HG03103 (cell line): ENCODE results near the gene BABAM2.

Experiments
- ATAC-seq: cut with Tn5 transposase; IDR thresholded peaks from one replicate; pipeline ENCODE4 v1.9.1; 2021; ENCODE audit warnings: low read depth; ENCODE audit not compliant: unreplicated experiment

Gene BABAM2

GRCh38 chr2:28268386-28268785 is 377.9 kb downstream of the BABAM2 start:
- no peak for ATAC-seq

GRCh38 chr2:28269019-28269784 is 378.7 kb downstream of the BABAM2 start:
- ATAC-seq: no peak

DNA sequence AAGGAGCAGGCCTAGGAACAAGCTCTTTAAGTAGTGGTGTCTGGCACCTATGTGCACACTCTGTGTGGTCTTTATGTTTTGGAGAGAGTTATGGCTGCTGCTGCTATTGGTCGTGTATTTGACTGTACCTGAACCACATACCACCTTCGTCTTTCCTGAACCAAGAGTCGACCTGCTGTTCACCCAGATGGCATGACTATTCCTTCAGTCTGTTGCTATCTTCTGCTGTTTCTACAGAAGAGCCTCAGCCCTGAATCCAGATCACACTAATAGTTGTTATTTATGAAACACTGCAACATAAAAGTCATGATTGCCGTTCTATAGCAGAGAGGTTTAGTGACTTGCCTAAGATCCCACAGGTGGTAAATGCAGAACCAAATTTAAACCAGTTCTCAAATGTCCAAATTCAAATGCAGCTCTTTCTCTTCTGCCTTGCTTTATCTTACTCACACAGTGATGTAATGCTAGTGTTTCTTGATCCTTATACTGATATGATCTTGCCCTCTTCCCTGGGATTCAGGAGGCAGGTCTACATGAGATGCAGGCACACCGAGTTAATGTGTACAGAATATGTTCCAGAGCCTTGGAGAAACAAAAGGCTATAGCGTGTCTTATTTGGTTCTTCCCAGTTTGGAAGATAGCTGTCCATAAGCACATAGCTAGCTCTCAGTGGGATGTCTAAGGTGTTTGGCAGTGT is 380.1 kb downstream of the BABAM2 start:
- no peak for ATAC-seq

DNA sequence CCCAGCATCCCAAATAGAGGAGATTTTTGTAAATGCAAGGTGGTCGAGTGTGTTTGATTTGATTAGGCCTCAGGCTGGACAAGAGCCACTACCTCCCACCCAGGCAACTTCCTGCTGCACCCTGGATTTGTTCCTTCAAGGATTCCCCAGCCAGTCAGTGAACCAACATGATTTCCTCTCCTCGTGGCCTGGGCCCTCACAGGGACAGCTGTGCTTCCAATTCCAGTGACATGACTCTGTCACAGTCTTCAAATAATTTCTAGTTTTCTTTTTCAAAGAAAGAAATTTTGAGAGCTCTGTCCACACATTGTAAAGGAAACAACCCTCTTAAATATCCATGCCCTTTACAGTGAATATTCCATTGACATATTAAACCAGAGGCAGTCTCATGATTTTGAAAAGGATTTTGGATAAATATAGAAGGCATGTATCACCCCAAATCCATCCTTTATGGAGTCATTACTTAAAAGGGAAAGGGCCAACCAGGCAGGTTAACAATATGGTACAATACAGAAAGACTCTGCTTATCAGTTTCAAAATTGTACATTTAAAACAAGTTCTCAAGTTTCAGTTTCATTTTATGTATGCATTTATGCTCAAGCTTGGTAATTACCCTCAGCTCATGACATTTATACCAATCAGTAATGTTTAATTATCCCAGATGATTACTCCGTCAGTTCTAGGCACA is 380.8 kb downstream of the BABAM2 start:
- no peak for ATAC-seq

GRCh38 chr2:28271919-28272250 is 381.4 kb downstream of the BABAM2 start:
- ATAC-seq: no peak

GRCh38 chr2:28273751-28274150 is 383.2 kb downstream of the BABAM2 start:
- ATAC-seq: no peak

GRCh38 chr2:28274911-28275685 is 384.6 kb downstream of the BABAM2 start:
- ATAC-seq: no peak

DNA sequence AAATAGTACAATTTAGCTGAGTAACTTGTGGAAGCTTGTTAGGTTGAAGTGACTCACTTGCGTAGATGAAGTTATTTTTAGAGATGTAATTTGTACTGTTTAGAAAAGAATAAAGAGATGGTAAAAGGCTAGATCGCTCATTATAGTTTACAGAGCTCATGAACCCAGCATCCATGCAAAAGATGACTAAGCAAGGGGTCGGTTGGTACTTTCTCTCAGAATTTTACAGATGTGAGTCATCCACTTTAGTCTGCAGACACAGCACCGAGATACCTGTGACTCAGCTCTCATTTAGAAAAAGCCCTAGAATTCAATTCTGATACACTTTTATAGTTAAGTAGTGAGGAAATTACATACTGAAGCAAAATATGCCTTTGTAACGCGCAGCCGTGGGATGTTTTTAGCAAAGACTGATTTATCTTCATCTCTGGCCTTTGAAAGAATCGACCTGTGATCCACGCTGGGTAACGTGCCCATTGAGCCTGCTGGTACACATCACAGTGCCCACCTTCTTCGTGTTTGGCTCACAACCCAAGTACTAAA is 385.6 kb downstream of the BABAM2 start:
- ATAC-seq: no peak

DNA sequence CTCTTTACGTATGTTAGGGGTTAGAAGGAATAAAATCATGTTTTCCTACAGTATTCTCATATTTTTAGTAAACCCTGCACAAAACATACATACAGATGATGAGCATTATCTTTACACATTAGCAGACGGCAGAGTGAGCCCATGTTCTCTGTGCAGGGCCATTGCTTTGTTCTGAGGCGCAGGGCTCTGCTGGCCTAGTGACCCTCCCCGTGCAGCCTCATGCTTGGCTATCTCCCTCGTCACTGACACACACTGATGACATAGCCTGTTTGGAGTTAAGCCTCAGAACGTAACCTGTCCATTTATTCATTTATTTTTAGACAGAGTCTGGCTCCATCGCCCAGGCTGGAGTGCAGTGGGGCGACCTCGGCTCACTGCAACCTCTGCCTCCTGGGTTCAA is 386.3 kb downstream of the BABAM2 start:
- no peak for ATAC-seq

GRCh38 chr2:28277466-28277865 is 386.9 kb downstream of the BABAM2 start:
- no peak for ATAC-seq

DNA sequence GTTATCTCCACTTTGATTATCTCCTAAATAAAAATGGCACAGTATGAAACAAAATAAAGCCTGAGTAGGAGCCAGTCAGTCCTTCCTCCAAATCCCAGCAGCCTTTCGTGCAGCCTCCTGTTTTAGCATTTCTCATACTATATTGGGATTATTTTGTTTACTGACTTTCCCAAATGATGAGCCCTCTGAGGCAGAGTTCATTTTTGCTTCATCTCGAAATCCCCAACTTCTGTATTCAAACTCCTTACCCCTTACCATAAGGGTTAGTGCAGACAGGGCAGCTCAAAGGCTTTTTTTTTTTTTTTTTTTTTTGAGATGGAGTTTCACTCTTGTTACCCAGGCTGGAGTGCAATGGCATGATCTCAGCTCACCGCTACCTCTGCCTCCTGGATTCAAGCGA is 388.8 kb downstream of the BABAM2 start:
- no peak for ATAC-seq

GRCh38 chr2:28280619-28281018 is 390.1 kb downstream of the BABAM2 start:
- ATAC-seq: no peak

DNA sequence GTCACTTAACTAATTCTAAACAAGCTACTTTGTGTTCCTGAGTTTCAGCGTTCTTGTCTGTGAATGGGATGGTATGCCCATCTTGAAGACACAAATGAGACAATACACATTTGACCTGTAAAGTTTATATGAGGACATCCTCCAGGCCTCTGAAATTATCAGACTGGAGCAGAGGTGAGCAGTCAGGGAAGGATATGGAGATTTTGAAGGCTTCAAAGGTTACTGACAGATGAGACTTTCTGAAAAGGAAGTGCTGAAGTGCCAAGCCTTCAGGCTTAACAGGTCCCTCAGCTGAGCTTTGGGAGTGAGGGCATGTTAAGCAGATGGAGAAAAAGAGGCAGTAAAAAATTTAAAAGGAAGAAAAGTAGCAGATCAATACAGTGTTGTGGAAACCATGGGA is 391.2 kb downstream of the BABAM2 start:
- ATAC-seq: no peak

DNA sequence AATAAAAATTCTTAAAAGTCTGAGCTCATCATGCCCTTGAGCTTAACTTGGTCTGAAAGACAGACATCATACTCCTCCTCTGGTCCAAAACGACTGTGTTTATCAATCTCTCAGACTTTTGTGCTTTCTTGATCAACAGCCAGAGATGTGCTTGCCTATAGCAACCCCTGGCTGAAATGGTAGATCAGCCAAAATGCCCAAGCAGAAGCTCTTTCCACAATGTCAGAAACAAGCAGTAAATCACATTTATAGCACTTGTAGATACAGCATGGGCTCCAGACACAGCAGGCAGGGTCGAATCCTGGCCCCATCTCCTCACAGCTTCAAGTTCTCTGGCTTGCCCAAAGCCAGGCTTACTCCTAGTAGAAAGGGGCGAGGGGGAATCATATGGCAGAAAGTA is 391.7 kb downstream of the BABAM2 start:
- no peak for ATAC-seq

DNA sequence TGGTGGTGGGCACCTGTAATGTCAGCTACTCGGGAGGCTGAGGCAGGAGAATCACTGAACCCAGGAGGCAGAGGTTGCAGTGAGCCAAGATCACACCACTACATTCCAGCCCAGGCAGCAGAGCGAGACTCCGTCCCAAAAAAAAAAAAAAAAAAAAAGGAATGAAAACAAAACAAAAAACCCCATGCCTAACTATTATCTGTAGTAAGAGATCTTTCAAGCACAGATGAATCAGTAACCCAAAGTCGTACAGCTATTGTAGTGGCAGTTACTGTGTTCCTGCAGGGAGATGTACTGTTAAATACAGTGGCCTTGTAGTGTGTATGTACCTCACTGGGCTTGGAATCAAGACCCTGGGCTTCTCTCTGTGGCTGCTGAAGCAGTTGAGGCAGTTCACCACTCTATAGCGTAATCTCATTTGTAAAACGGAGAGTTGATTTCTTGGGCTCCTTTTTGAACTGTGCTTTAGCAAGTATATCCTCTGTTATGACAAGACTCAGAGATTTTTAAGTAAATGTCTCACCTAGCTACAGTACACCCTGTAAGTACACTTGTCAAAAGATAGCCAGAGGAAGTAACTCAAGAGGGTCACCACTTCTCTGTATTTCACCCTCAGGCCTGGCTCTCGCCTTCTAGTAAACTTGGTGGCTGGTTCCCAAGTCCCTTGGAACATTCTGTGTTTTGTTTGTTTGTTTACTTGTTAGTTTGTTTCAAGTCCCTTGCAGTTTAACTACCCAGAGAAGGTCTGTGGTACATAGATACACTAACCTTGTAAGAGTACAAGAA is 392.5 kb downstream of the BABAM2 start:
- no peak for ATAC-seq

DNA sequence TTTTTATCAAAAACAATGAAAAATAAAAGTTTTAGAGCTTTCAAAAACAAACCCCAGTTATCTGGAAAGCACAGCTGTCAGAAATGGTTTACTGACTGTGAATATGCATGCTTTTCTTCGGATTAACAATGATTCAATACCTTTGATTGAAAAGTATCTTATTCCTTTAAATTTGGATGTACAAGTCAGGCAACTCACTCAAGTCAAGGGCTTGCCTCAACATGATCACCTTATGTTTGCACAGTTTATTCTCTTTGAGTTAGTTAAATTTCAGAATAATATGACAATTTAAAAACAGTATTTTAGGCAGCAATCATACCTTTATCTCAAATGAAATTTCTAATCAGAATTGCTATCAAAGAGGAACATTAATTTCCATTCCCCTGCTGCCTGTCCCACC is 393.3 kb downstream of the BABAM2 start:
- ATAC-seq: no peak

- no peak for ATAC-seq
These were observed 396.1 kb downstream of the BABAM2 start for GRCh38 chr2:28286678-28287077.

DNA sequence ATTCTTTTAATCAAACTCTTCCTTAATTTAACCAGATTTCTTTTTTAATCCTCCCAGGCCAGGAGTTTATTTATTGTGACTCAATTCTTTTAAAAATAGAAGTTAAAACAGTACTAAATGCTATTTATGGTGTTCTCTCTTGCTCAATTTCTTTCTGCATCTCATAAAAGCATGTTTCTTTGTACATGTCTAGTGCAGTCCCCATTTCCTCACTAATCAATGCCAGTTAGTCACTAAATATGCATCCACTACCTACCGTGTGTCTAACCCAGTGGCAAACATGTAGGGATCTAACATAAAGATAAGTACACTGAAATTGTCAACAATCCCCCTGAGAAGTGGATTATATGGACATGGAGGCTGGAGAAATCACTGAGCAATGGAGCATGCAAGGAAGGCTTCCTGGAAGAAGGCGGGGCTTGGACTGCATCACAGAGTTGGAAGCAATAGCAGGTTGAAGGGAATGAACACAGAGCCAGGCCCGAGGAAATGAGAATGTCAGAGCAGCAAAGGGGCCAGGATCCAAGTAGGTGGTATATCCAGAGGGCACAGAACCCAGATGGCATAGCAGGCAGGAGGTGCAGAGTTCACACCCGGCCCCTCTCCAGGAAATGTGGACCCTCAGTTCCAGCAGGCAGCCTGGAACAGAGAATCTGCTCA is 396.9 kb downstream of the BABAM2 start:
- no peak for ATAC-seq

DNA sequence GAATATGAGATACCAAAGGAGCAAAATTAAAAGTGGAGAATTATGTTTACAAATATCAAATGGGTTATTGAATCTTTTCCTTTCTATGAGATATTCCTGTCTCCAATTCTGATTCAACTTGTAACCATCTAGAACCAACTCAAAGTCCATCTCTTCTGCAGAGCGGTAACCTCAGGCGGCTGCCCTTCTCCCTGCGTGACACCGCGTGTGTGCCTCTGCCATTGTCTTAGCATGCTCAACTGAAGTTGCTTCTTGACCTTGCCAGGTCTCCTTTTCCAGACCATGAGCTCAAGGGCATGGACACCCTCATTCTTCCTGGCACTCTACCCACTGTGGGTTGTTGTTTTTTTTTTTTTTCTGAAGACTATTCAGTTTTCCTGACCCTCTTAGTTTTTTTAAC is 398.1 kb downstream of the BABAM2 start:
- no peak for ATAC-seq
